Activated CD4-positive, CD25-positive, alpha-beta regulatory T cell treated with anti-CD3 and anti-CD28 coated beads, Interleukin-2, amount 50 U/mL, for 72 hours (primary cell): ENCODE results near the gene DNAH3.
"Not testable (repeated sequence)": the region's sequence is repeated elsewhere in the genome, so short reads cannot be mapped to it uniquely, and the experiment has no call there.

ENCODE experiments used
- DNase-seq: peaks from one replicate; pipeline ENCODE4 v3.0.0; 2021

Gene DNAH3

GRCh38 chr16:20931066-20931600, 219.5 kb downstream of the DNAH3 start:
- DNase-seq, result no peak

- no peak for DNase-seq
Measured at GRCh38 chr16:20930365-20930690, 220.3 kb downstream of the DNAH3 start.

GRCh38 chr16:20929676-20930364, 220.8 kb downstream of the DNAH3 start:
- DNase-seq, result not testable (repeated sequence)

- no peak for DNase-seq
Measured at GRCh38 chr16:20928774-20929411, 221.8 kb downstream of the DNAH3 start.

GRCh38 chr16:20925751-20926150, 224.9 kb downstream of the DNAH3 start:
- DNase-seq, result no peak

- DNase-seq, result no peak
Measured at GRCh38 chr16:20923876-20924275, 226.8 kb downstream of the DNAH3 start.

GRCh38 chr16:20920799-20921198, 229.8 kb downstream of the DNAH3 start:
- no peak for DNase-seq

GRCh38 chr16:20920091-20920490, 230.6 kb downstream of the DNAH3 start:
- no peak for DNase-seq

- DNase-seq, result no peak
Measured at GRCh38 chr16:20918486-20919239, 232.0 kb downstream of the DNAH3 start.

GRCh38 chr16:20916942-20917341, 233.7 kb downstream of the DNAH3 start:
- no peak for DNase-seq

- no peak for DNase-seq
Measured at GRCh38 chr16:20916289-20916688, 234.4 kb downstream of the DNAH3 start.

GRCh38 chr16:20911361-20911760, 239.3 kb downstream of the DNAH3 start:
- no peak for DNase-seq

GRCh38 chr16:20910781-20911321, 239.8 kb downstream of the DNAH3 start:
- DNase-seq, result no peak

- DNase-seq, result no peak
Measured at GRCh38 chr16:20906341-20907255, 244.0 kb downstream of the DNAH3 start.

- DNase-seq, result no peak
Measured at GRCh38 chr16:20905576-20905975, 245.1 kb downstream of the DNAH3 start.

- DNase-seq, result no peak
Measured at GRCh38 chr16:20904507-20905081, 246.1 kb downstream of the DNAH3 start.

- DNase-seq, result no peak
Measured at GRCh38 chr16:20903899-20904506, 246.6 kb downstream of the DNAH3 start.

GRCh38 chr16:20903116-20903898, 247.3 kb downstream of the DNAH3 start:
- DNase-seq, result no peak

GRCh38 chr16:20902426-20902825, 248.2 kb downstream of the DNAH3 start:
- DNase-seq, result no peak

GRCh38 chr16:20901436-20902112, 249.1 kb downstream of the DNAH3 start:
- DNase-seq, result peak; percentile 42
